ENCODE data around the gene NATD1. TPM values are rescaled to one million over a fixed set of nuclear protein-coding genes. Genes with fewer than 3 reads are reported as not detected.
A peak's percentile ranks its signal among the peaks of the same experiment; 100 is the strongest.

The NATD1 gene
- total and polyA plus RNA-seq, 9 of the 15 experiments (the other 6 are each of a cell fraction or from before 2014, with no cell fraction given), result 0.24 to 5.4 (median 1.6) TPM

DNA sequence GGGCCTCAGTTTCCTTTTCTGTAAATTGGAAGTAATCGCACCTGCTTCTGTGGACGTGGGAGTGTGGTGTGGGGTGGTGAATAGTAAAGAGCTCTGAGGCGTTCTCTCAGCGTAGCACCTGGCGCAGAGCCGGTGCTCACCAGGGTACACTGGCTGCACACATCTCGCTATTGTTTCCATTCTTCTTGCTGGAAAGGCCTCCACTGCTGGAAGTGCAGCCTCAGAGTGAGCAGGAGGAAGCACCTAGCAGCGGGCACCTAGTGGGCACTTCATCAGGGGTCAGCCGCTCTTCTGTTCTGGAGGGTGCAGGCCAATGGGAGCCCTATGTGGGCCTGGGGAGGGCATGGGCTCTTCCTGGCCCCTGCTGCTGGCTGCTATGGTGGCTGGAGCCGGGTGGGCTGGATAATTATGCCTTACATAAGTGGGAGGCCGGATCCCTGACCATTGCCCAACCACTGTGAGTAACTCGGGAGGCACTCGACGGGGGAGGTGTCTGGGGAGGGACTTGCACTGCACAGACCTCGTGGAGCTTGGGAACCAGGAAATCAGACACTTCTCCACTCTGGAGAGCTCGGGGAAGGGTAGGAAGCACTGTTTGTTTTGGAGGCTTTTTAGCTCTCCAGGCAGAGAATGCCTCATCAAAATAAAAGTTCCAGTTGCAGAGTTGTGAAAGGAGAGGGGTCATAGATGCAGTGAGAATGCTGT, 33.0 kb upstream of the NATD1 start (continued):
- TF ChIP-seq NCOA1 (IDR thresholded peaks at IDR 0.05; ENCODE audit: low read depth) (no peak), ESRRA (IDR thresholded peaks at IDR 0.05; ENCODE audit: borderline replicate concordance, low read depth) (no peak), ZNF134 (CRISPR knock-in tag; conservative IDR thresholded peaks at IDR 0.05) (no peak), ZKSCAN1 (IDR thresholded peaks at IDR 0.05; ENCODE audit: low read depth, low read length) (no peak), HSF4 (CRISPR knock-in tag; IDR thresholded peaks at IDR 0.05; ENCODE audit: borderline replicate concordance) (no peak), SMARCB1 (IDR thresholded peaks at IDR 0.05; ENCODE audit: insufficient read length, low read depth) (no peak), TCF3 (CRISPR knock-in tag; IDR thresholded peaks at IDR 0.05) (no peak), ELF1 (tag; IDR thresholded peaks at IDR 0.05) (0 out of 2 replicates have a peak, but pooled peaks have one; percentile 18), SRSF1 (IDR thresholded peaks at IDR 0.05; ENCODE audit: low read depth, low read length) (no peak)
- TF ChIP-seq, protein P1, sequence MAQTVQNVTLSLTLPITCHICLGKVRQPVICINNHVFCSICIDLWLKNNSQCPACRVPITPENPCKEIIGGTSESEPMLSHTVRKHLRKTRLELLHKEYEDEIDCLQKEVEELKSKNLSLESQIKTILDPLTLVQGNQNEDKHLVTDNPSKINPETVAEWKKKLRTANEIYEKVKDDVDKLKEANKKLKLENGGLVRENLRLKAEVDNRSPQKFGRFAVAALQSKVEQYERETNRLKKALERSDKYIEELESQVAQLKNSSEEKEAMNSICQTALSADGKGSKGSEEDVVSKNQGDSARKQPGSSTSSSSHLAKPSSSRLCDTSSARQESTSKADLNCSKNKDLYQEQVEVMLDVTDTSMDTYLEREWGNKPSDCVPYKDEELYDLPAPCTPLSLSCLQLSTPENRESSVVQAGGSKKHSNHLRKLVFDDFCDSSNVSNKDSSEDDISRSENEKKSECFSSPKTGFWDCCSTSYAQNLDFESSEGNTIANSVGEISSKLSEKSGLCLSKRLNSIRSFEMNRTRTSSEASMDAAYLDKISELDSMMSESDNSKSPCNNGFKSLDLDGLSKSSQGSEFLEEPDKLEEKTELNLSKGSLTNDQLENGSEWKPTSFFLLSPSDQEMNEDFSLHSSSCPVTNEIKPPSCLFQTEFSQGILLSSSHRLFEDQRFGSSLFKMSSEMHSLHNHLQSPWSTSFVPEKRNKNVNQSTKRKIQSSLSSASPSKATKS (CRISPR knock-in tag; IDR thresholded peaks at IDR 0.05), result no peak
- TF ChIP-seq, protein P2, sequence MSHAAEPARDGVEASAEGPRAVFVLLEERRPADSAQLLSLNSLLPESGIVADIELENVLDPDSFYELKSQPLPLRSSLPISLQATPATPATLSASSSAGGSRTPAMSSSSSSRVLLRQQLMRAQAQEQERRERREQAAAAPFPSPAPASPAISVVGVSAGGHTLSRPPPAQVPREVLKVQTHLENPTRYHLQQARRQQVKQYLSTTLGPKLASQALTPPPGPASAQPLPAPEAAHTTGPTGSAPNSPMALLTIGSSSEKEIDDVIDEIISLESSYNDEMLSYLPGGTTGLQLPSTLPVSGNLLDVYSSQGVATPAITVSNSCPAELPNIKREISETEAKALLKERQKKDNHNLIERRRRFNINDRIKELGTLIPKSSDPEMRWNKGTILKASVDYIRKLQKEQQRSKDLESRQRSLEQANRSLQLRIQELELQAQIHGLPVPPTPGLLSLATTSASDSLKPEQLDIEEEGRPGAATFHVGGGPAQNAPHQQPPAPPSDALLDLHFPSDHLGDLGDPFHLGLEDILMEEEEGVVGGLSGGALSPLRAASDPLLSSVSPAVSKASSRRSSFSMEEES (CRISPR knock-in tag; IDR thresholded peaks at IDR 0.05), result no peak
- TF ChIP-seq, protein P3, sequence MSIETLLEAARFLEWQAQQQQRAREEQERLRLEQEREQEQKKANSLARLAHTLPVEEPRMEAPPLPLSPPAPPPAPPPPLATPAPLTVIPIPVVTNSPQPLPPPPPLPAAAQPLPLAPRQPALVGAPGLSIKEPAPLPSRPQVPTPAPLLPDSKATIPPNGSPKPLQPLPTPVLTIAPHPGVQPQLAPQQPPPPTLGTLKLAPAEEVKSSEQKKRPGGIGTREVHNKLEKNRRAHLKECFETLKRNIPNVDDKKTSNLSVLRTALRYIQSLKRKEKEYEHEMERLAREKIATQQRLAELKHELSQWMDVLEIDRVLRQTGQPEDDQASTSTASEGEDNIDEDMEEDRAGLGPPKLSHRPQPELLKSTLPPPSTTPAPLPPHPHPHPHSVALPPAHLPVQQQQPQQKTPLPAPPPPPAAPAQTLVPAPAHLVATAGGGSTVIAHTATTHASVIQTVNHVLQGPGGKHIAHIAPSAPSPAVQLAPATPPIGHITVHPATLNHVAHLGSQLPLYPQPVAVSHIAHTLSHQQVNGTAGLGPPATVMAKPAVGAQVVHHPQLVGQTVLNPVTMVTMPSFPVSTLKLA (conservative IDR thresholded peaks at IDR 0.05), result peak in 1 of 2 experiments; percentile 39; a peak in 3 of 4 replicates
- TF ChIP-seq, protein P4, sequence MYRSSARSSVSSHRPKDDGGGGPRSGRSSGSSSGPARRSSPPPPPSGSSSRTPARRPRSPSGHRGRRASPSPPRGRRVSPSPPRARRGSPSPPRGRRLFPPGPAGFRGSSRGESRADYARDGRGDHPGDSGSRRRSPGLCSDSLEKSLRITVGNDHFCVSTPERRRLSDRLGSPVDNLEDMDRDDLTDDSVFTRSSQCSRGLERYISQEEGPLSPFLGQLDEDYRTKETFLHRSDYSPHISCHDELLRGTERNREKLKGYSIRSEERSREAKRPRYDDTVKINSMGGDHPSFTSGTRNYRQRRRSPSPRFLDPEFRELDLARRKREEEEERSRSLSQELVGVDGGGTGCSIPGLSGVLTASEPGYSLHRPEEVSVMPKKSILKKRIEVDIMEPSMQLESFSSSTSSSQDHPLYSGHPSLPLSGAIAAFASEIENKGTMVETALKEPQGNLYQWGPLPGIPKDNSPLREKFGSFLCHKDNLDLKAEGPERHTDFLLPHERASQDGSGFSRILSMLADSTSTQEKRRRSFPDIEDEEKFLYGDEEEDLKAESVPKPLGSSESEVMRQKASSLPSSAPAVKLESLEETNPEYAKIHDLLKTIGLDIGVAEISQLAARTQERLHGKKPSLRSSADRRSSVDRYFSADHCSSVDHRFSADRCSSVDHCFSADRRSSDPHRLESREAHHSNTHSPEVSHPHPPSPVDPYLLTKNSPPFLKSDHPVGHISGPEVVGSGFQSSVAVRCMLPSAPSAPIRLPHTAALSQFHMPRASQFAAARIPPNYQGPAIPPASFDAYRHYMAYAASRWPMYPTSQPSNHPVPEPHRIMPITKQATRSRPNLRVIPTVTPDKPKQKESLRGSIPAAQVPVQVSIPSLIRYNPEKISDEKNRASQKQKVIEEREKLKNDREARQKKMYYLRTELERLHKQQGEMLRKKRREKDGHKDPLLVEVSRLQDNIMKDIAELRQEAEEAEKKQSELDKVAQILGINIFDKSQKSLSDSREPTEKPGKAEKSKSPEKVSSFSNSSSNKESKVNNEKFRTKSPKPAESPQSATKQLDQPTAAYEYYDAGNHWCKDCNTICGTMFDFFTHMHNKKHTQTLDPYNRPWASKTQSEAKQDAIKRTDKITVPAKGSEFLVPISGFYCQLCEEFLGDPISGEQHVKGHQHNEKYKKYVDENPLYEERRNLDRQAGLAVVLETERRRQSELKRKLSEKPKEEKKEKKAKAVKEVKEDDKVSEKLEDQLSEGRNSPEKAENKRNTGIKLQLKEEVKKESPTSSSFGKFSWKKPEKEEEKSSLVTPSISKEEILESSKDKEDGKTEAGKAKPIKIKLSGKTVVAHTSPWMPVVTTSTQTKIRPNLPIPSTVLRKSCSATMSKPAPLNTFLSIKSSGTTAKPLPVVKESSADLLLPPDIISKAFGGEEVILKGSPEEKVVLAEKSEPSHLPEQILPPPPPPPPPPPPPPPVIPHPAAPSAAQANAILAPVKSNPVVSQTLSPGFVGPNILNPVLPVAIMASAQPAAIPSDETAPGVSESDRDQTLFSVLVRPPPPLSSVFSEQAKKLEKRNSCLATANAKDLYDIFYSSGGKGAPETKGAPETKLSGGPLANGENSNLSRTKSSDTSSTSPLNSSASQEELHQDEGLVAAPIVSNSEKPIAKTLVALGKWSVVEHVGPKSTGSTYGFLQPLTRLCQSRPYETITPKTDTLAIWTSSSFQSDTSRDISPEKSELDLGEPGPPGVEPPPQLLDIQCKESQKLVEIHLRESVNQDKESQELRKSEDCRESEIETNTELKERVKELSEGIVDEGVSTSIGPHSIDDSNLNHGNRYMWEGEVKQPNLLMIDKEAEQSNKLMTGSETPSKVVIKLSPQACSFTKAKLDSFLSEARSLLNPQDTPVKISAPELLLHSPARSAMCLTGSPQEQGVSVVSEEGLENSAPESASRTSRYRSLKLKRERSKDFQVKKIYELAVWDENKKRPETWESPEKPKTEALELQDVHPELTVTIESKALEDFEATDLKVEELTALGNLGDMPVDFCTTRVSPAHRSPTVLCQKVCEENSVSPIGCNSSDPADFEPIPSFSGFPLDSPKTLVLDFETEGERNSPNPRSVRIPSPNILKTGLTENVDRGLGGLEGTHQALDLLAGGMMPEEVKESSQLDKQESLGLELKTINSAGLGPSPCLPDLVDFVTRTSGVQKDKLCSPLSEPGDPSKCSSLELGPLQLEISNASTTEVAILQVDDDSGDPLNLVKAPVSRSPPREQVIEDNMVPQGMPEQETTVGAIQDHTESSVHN (IDR thresholded peaks at IDR 0.05; ENCODE audit: borderline replicate concordance in 1 of 2, low read depth in 1 of 2), result no peak

Measured in K562 (cell line).